T-helper 22 cell (primary cell): Measurements from ENCODE around the gene CENPS.
"Not testable (repeated sequence)": the region's sequence is repeated elsewhere in the genome, so short reads cannot be mapped to it uniquely, and the experiment has no call there.

Source experiments
- DNase-seq: peaks from one replicate; pipeline ENCODE4 v3.0.0-alpha.2; 2020; ENCODE audit warnings: low read depth

Gene CENPS

GRCh38 chr1:10419351-10419750 is 10.9 kb upstream of the CENPS start:
- DNase-seq, result no peak

- DNase-seq, result no peak
Observed at GRCh38 chr1:10421637-10422036, 8.6 kb upstream of the CENPS start.

DNA sequence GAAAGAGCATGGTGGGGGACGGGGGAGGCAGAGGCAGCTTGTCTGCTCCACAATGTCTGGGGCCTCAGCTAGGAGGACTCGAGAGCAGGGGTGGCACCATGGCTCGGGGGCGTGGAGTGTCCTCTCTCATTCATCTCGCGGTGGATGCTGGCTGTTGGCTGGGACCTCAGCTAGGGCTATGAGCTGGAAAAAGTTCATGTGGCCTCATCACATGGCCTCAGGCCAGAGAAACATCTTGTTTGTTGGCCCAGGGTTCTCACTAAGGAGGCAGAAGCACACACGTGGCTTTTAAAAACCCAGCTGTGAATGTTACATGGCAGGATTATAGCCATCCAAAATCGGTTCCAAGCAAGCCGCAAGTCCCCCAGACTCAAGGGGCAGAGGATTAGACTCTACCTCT is 6.2 kb upstream of the CENPS start:
- no peak for DNase-seq

DNA sequence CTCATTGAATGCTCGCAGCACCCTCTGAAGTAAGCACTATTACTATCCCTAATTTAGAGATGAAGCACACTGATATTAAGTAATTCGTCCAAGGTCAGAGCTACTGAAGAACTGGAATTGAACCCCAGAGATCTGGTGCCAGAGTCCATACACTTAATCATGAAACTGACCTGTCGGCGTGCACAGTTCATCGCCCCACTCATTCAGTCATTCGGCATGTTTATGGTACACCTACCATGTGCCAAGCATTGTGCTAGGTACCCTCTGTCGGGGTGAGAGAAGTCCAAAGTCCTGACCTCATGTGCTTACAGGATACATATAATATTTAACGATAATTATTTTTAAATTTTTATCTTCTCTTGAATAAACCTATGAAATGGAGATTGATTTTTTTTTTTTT is 5.6 kb upstream of the CENPS start:
- DNase-seq, result no peak

GRCh38 chr1:10425826-10426534 is 4.3 kb upstream of the CENPS start:
- DNase-seq, result not testable (repeated sequence)

- DNase-seq, result not testable (repeated sequence)
Observed at GRCh38 chr1:10426535-10426848, 3.7 kb upstream of the CENPS start.

DNA sequence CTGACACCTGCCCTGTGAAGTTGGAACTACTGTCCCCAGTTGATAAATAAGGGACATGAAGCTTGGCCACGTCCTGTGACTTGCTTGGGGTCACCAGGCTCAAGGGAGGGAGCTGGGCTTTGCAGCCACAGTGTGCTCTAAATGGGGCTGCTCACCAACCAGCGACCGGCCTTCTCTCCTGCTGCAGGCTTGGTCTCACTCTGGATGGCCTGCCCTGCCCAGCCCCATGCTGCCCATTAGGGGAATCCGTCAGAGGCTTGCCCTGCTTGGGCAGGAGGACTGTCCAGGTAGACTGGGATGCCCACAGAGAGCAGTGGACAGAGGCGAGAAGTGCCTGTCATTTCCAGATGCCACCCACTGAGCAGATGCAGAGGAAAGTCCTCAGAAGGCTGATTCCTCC is 1.2 kb upstream of the CENPS start:
- no peak for DNase-seq

DNA sequence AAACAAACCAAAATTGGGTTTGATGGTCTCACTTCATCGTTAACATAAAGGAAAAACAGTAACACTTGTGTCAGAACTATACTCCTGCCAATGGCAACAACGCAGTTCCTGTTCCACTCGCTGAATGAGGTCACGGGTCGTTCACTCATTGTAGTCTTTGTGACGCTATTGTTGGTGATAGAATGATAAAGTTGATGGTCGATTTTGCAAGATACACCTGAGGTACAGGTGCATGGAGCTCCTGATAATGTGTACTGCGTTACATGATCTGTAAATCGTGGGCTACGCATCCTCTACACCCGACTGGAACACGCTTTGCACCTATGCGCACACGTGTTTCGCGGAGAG is 391 bp upstream of the CENPS start:
- DNase-seq, result no peak

GRCh38 chr1:10431070-10431730 is 967 bp downstream of the CENPS start:
- DNase-seq, result no peak

- no peak for DNase-seq
Observed at GRCh38 chr1:10432910-10433700, 2.9 kb downstream of the CENPS start.

DNA sequence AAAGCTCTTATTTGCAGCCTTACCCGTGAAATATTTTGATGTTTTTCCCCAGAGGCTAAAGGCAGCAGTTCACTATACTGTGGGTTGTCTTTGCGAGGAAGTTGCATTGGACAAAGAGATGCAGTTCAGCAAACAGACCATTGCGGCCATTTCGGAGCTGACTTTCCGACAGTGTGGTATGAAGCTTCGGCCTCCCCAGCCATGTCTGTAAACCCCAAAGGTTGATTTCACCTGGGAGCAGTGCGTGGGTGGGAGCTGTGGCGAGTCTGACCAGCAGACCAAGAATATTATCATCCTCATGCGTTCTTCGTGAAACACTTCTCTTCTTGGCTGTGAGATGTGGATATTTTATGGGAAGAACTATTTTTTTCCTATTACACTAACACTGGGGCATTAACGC is 3.6 kb downstream of the CENPS start:
- DNase-seq, result no peak

- no peak for DNase-seq
Observed at GRCh38 chr1:10434590-10434989, 4.4 kb downstream of the CENPS start.

GRCh38 chr1:10437052-10437451 is 6.8 kb downstream of the CENPS start:
- no peak for DNase-seq

GRCh38 chr1:10438677-10439163 is 8.5 kb downstream of the CENPS start:
- DNase-seq, result no peak

DNA sequence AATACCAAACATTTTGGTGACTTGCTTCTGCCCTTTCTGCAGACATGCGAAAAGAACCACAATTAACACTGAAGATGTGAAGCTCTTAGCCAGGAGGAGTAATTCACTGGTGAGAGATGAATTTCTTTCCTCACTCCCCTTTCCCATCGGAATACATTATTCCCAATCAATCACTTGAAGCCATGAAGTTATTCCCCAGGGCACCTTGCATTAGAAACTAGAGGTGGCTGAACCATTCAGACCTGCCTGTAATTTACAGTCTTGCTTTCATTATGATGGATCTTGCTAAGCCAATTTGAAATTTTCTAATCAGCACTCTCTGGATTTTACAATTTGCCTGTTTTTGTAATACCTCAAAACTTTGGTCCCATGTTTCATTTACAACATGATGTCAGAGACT is 10.1 kb downstream of the CENPS start:
- DNase-seq, result no peak

DNA sequence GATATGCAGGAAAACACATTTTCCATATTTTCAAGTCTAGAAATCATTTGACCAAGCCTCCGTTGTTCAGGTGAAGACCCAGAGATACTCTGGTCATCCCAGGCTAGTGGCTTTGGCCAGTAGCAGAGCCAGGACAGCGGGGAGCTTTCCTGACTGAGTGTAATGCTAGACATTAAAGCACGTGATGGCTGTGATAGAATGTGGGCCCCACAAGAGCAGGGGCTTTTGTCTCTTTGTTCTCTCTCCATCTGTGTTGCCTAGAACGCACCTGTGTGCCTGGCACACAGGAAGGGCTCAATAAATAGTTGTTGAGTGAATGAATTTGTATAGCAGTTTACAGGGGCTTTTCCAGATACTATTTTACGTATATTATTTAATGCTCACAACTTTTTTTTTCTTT is 10.6 kb downstream of the CENPS start:
- DNase-seq, result no peak

DNA sequence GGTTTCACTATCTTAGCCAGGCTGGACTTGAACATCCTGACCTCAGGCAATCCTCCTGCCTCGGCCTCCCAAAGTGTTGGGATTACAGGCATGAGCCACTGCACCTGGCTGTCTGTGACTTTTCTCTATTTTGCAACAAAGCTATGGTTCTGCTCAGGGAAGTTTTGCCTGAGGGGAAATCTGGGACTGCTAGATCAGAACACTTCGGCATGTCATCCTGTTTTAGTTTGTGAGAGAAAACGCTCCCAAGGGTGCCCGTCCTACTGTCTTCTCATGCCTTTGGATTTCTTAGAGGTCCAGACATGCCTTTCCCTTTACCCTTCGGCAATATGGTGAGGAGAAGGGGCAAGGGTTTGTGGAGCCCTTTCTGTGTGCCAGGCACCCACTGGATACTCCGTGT is 14.0 kb downstream of the CENPS start:
- DNase-seq, result no peak

- no peak for DNase-seq
Observed at GRCh38 chr1:10444795-10445397, 14.7 kb downstream of the CENPS start.

DNA sequence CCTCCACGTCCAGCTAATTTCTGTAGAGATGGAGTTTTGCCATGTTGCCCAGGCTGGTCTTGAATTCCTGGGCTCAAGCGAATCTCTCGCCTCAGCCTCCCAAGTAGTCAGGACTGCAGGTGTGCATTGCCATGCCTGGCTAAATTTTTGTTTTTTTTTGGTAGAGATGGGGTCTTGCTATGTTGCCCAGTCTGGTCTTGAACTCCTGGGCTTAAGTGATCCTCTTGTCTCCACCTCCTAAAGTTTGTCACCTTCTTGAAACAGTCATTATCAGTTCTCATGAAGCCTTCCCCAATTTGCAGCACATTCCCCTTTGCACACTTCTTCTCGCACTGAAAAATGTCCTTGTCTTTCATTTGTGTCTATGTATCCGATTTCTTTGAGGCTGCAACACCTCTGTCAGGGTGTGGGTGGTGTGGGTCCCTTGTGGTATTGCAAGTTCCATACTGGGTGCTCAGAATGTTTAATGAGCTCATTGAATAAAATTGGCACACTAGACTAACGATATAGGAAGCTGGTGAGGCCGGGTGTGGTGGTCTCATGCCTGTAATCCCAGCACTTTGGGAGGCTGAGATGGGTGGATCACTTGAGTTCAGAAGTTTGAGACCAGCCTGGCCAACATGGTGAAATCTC is 16.7 kb downstream of the CENPS start:
- DNase-seq, result no peak

GRCh38 chr1:10449751-10450150 is 19.5 kb downstream of the CENPS start, which contains the start of gene CORT:
Gene CORT, plus strand, starts transcription at chr1:10450031. Its CDS starts 193 bp downstream, at chr1:10450224.
- DNase-seq, result no peak

DNA sequence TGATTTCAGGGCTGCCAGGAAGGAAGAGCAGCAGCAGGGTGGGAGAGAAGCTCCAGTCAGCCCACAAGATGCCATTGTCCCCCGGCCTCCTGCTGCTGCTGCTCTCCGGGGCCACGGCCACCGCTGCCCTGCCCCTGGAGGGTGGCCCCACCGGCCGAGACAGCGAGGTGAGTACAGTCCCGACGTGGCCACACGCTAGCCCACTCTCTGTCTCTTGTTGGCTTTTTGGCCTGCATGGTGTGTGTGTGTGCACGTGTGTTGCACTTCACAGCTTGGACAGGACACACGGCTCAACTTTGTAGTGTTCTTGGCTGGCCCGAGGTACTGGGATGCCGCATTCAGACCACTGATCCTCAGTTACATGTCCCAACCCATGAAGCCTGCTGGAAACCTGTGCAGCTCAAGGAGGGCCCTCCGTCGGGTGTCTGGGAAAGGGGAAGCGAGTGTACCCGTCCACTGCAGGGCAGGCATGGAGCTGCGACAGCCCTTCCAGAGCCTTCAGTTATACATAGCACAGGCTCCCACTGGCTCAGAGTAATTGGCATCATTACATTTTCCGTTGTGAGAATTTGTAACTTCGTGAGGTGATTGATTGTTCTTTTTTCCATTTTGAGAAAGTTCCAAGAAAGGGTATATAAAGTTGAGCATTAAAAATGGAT is 20.1 kb downstream of the CENPS start:
- no peak for DNase-seq

DNA sequence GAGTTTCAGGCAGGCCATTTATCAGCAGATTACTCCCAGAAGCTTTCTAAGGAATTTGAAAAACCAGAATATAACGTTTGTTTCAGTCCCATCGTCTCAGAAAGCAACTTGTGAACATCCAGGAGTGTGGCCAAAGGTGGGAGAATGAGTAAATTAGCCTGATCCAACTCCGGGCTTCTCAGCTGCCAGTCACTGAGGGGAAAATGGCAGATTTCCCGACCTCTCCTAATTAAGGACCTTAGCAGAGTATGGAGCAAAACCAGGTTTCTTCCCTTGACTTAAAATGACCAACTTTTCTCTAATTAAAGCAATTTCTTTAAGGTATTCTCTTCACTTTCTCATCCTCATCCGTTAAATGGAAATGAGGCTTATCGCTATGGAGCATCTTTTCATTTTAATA is 20.6 kb downstream of the CENPS start:
- DNase-seq, result no peak
